ENCODE measurements around the gene AFAP1.

Gene AFAP1

DNA sequence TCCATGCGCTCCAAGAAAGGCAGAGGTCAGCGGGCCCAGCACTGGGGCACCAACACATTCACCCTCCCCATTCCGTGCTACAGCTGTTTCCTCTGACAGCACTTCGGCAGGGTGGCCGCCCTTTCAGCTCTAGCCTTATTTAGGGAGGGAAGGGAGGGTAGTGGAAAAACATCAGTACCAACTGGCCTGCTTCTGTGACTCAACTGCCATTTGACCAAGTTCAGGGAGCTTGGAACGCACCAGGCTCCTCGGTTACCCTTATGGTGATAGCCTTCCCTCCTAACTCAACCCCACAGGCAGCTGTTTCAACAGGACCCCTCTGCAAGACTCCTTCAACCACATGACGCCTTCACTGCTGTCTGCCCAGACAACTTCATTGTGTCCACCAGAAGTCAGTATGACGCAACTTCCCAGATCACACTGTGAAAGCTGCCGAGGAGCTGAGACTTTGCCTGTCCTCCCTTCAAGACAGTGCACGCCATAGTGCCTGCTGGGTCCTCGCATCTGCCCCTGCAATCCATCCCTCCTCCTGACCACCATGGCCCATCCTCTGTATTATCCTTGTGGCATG, 132.2 kb downstream of the AFAP1 start:
- Histone ChIP-seq H4K20me1 (peaks cover 0 to 4% (median 0%) of the 10 kb centered on the region in 11 experiments; a peak in 1 of 22 replicates), H3K36me3 (peaks cover 0 to 25% (median 0%) of the 10 kb centered on the region in 11 experiments; a peak in 6 of 22 replicates), H3K27me3 (no peaks in the 10 kb centered on the region), H3K4me3 (no peak overlapping the region), H3K9me3 (replicated peaks in 1 of 11) (no peaks in the 10 kb centered on the region), H3K4me1 (peaks cover 0 to 19% (median 10%) of the 10 kb centered on the region in 10 experiments; a peak in 14 of 20 replicates), H3K9ac (no peak overlapping the region), H3K4me2 (peak overlapping the region in 5 of 11 experiments; percentile 27 to 45 (median 33); a peak in 7 of 22 replicates), H3K27ac (no peak overlapping the region)
- TF ChIP-seq Cebpa-rat (IDR thresholded peaks at IDR 0.05), result peak in 9 of 11 experiments; percentile 28 to 69 (median 55); a peak in 10 of 22 replicates

DNA sequence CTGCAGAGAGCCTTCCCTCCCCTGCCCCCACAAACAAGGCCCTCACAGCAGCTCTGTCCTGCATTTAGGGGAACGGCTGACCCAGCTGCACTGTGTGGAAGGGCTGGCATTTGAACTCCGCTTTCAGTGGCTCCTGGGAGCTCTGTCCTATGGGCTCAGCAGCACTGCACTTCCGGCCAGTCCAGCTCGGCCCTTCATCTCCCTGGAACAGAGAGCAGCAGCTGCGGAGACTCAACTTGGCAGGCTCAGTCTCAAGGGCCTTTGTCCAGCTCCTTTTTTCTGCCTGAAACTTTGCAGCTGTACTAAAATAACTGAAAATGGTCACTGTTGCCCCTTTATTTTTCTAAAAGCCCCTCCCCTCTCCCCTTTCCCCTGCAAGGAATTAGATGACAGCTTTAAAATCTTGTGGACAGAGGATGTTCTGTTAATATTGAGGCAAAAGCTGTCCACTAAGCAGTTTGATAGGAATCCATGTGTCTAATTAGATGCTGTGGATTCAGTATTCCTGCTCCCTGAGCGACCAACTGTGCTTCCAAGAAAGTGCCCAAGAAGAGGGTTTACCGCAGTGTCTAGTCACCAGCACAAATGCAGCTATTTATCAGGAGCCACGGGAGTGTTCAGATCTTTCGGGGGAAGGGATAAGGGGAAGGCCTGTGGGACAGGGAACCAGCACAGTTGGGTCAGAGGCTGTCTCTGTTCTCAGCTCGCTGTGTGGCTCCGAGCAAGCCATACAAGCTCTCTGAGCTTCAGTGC, 133.1 kb downstream of the AFAP1 start:
- Histone ChIP-seq H3K4me2 (no peak overlapping the region), H3K36me3 (peaks cover 0 to 24% (median 0%) of the 10 kb centered on the region in 11 experiments; a peak in 6 of 22 replicates), H3K4me3 (no peak overlapping the region), H3K9me3 (replicated peaks in 1 of 11) (no peaks in the 10 kb centered on the region), H3K4me1 (peaks cover 0 to 20% (median 8%) of the 10 kb centered on the region in 10 experiments; a peak in 13 of 20 replicates), H3K9ac (no peak overlapping the region), H3K27me3 (no peaks in the 10 kb centered on the region), H4K20me1 (peaks cover 0 to 4% (median 0%) of the 10 kb centered on the region in 11 experiments; a peak in 1 of 22 replicates), H3K27ac (no peak overlapping the region)
- no peak for TF ChIP-seq Cebpa-rat (IDR thresholded peaks at IDR 0.05)

DNA sequence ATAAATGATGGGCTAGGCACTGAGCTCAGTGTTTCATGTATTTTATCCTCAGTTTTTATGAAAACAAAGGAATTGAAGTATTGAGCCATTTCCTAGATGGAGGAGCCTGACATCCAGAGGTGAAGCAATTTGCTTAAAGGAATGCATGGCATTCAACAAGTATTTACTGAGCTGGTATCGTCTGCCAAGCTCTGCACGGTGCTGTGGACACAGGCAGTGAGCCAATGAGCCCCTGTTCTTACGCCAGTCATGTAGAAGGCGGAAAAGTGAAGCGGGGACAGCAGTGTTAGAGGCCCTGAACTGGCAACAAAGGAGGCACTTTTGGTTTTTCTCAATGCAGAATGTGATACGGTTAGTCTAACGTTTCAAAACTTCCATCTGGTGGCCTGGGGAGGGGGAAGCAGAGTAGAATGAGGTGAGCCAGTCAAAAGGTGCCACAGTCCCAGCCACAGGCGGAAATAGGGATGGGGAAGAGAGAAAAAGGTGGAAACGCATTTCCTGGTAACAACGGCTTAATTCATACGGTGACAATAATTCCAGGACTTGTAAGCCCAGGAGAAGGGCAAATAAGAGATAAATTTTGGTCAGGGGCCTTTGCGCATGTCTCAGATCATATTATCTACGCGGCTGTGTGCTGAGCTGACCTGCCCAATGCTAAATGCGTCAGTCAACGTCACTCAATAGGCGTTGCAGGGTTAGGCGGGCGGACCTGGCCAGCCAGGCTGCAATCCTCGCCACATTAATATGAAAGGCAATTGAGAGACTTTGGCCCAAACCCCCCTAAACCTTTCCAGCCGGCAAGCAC, 133.9 kb downstream of the AFAP1 start:
- H3K9ac ChIP-seq, result no peak overlapping the region
- no peak overlapping the region for H3K27ac ChIP-seq
- no peak for TF ChIP-seq Cebpa-rat (IDR thresholded peaks at IDR 0.05)
- H3K36me3 ChIP-seq, result peaks cover 0 to 24% (median 4%) of the 10 kb centered on the region in 11 experiments; a peak in 7 of 22 replicates
- H3K9me3 ChIP-seq (replicated peaks in 1 of 11), result no peaks in the 10 kb centered on the region
- no peak overlapping the region for H3K4me2 ChIP-seq
- no peak overlapping the region for H3K4me3 ChIP-seq
- peaks cover 0 to 20% (median 8%) of the 10 kb centered on the region in 10 experiments; a peak in 13 of 20 replicates for H3K4me1 ChIP-seq
- peaks cover 0 to 4% (median 0%) of the 10 kb centered on the region in 11 experiments; a peak in 1 of 22 replicates for H4K20me1 ChIP-seq
- H3K27me3 ChIP-seq, result no peaks in the 10 kb centered on the region

DNA sequence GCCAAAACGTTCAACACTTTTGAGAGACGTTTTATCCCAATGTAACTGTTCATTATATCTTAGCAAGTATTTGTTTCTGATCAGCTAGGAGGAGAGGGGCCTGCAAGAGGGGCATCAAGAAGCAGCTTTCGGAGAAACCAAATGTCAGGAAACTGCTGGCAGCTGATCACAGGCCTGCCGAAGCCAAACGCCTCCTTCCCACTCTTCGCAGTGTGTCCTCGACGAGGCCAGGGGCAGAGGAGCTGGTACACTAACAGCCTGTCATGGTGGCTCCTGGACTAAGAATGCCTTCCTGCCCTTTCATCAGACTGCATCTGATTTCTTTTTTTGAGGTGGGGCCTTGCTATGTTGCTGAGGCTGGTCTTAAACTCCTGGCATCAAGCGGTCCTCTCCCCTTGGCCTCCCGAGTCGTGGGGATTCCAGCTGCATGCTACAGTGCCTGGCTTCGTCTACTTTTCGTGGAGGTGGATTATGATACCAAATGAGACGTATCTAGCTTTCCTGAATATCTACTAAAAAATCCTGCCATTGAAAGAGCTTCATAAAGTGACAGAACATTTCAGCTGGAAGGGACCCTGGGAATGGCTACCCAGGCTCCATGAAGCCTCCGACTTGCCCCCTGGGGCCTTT, 134.8 kb downstream of the AFAP1 start:
- H3K4me1 ChIP-seq, result peaks cover 0 to 20% (median 8%) of the 10 kb centered on the region in 10 experiments; a peak in 13 of 20 replicates
- TF ChIP-seq Cebpa-rat (IDR thresholded peaks at IDR 0.05), result no peak
- no peak overlapping the region for H3K4me2 ChIP-seq
- no peak overlapping the region for H3K27ac ChIP-seq
- peaks cover 0 to 25% (median 9%) of the 10 kb centered on the region in 11 experiments; a peak in 11 of 22 replicates for H3K36me3 ChIP-seq
- H4K20me1 ChIP-seq, result peaks cover 0 to 4% (median 0%) of the 10 kb centered on the region in 11 experiments; a peak in 1 of 22 replicates
- no peaks in the 10 kb centered on the region for H3K27me3 ChIP-seq
- H3K9ac ChIP-seq, result no peak overlapping the region
- H3K9me3 ChIP-seq (replicated peaks in 1 of 11), result no peaks in the 10 kb centered on the region
- H3K4me3 ChIP-seq, result no peak overlapping the region

DNA sequence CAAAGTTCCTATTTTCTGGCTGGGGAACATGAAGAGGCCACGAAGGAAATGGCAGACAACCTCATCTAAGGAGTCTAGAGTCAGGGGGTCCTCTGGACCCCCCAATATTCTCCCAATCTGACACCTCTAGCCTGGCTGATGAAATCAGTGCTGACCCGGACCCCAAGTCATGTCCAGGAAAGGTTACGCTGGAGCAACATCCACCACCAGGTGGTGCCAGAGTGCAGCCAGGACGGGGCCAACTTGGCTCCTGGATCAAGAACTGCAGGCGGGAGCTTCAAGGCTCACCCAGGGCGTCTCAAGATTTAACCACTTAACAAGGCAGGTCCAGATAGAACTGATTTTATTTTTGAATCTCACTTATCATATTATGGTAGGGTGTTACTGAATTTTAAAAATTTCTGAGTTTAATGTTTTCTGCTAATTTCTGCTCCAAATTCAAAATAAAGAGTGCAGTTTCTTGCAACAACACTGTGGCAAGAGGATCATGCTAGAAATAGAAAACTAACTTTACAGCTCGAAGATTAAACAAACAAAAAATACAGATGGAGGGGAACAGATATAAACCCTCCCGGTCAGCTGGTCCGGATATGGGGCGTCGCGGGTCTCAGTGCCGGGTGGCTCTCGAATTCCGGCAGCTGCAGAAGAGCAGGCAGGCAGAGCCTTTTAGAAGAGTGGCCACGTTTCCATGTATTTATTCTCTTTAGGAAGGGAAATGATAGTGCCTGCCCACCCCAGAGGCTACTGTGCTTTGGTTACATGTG, 135.5 kb downstream of the AFAP1 start:
- Histone ChIP-seq H3K4me2 (no peak overlapping the region), H3K4me3 (no peak overlapping the region), H3K9me3 (replicated peaks in 1 of 11) (no peaks in the 10 kb centered on the region), H3K4me1 (peaks cover 0 to 20% (median 8%) of the 10 kb centered on the region in 10 experiments; a peak in 13 of 20 replicates), H4K20me1 (peaks cover 0 to 4% (median 0%) of the 10 kb centered on the region in 11 experiments; a peak in 2 of 22 replicates), H3K36me3 (peaks cover 0 to 32% (median 15%) of the 10 kb centered on the region in 11 experiments; a peak in 13 of 22 replicates), H3K27ac (no peak overlapping the region), H3K27me3 (no peaks in the 10 kb centered on the region), H3K9ac (no peak overlapping the region)
- TF ChIP-seq Cebpa-rat (IDR thresholded peaks at IDR 0.05), result no peak

DNA sequence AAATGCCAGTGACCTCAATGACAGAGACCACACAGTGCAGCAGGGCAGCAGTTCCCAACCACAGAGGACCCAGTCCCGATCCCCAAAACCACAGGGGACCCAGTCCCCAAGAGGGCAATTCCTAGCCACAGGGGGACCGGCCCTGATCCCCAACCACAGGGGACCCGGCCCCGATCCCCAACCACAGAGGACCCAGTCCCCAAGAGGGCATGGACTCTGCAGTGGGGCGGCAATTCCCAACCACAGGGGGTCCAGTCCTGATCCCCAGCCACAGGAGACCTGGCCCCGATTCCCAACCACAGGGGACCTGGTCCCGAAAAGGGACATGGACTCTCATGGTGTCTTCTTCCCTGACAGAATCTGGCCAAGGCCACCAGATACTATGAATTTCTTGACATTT, 136.3 kb downstream of the AFAP1 start:
- no peak overlapping the region for H3K4me3 ChIP-seq
- H3K4me1 ChIP-seq, result peaks cover 0 to 15% (median 8%) of the 10 kb centered on the region in 10 experiments; a peak in 13 of 20 replicates
- H3K4me2 ChIP-seq, result peak overlapping the region in 3 of 11 experiments; percentile 9 to 38 (median 10); a peak in 2 of 22 replicates
- H3K27ac ChIP-seq, result no peak overlapping the region
- peaks cover 0 to 36% (median 20%) of the 10 kb centered on the region in 11 experiments; a peak in 17 of 22 replicates for H3K36me3 ChIP-seq
- no peaks in the 10 kb centered on the region for H3K27me3 ChIP-seq
- H3K9ac ChIP-seq, result peak overlapping the region in 1 of 11 experiments; percentile 26; a peak in 1 of 22 replicates
- peaks cover 0 to 4% (median 0%) of the 10 kb centered on the region in 11 experiments; a peak in 2 of 22 replicates for H4K20me1 ChIP-seq
- no peak for TF ChIP-seq Cebpa-rat (IDR thresholded peaks at IDR 0.05)
- H3K9me3 ChIP-seq (replicated peaks in 1 of 11), result peaks cover under 1 to 3% (median 3%) of the 10 kb centered on the region in 11 experiments; a peak in 12 of 22 replicates

DNA sequence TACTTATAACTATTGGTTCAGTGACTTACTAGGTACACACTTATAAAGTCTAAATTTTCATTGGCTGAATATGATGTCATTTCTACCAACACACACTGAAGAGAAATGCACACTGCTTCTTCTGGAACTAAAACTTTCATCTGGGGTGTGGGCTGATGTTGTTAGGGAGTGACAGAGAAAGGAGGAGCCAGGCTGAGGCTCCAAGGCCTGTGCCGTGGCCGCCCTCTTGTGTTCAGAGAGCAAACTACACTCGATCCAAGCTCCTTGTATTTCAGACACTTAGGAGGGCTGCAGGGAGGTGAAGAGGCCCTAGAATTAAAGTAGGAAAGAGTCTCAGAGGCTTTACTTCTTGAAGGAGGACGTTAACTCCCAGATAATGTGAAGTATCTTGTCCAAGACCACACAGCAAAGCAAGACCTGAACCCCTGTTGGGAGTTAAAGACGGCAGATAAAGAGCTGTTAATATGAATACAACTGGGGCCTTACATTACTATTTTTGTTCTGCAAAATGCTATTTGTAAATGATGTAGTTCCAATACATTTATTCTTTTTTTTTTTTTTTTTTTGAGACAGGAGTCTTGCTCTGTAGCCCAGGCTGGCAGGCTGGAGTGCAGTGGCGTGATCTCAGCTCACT, 137.5 kb downstream of the AFAP1 start:
- peaks cover 6 to 12% (median 8%) of the 10 kb centered on the region in 11 experiments; a peak in 13 of 22 replicates for H3K9me3 ChIP-seq (replicated peaks in 1 of 11)
- peaks cover 0 to 4% (median 0%) of the 10 kb centered on the region in 11 experiments; a peak in 2 of 22 replicates for H4K20me1 ChIP-seq
- H3K27ac ChIP-seq, result no peak overlapping the region
- no peak overlapping the region for H3K4me3 ChIP-seq
- TF ChIP-seq Cebpa-rat (IDR thresholded peaks at IDR 0.05), result no peak
- no peaks in the 10 kb centered on the region for H3K27me3 ChIP-seq
- H3K4me1 ChIP-seq, result peaks cover 0 to 8% (median 2%) of the 10 kb centered on the region in 10 experiments; a peak in 10 of 20 replicates
- H3K36me3 ChIP-seq, result peaks cover 0 to 39% (median 27%) of the 10 kb centered on the region in 11 experiments; a peak in 15 of 22 replicates
- no peak overlapping the region for H3K9ac ChIP-seq
- no peak overlapping the region for H3K4me2 ChIP-seq

Data from BLaER1 treated with 17β-estradiol and CSF1 and Interleukin-3, amounts not matched to agents 10 nM and 100 nM (cell line).